HEK293 (cell line): ENCODE measurements around the gene PRTN3.

Source experiments
- CTCF ChIP-seq: fragments of 450-650 bp; formaldehyde crosslinking; IDR thresholded peaks from 2 replicates; pipeline ENCODE4 v1.5.1; 2016; ENCODE audit warnings: missing biosample characterization, missing genetic modification characterization
- SP2 ChIP-seq: fragments of 450-650 bp; formaldehyde crosslinking; IDR thresholded peaks from 2 replicates; pipeline ENCODE4 v1.5.1; 2016; ENCODE audit warnings: missing biosample characterization, missing genetic modification characterization
- ZBTB7A ChIP-seq: fragments of 450-650 bp; formaldehyde crosslinking; IDR thresholded peaks from 2 replicates; pipeline ENCODE4 v1.5.1; 2016; ENCODE audit warnings: low read depth, missing biosample characterization, missing genetic modification characterization
- ZNF24 ChIP-seq: fragments of 450-650 bp; formaldehyde crosslinking; IDR thresholded peaks from 2 replicates; pipeline ENCODE4 v1.5.1; 2016; ENCODE audit warnings: missing biosample characterization, missing genetic modification characterization
- ZNF350 ChIP-seq: fragments of 450-650 bp; formaldehyde crosslinking; IDR thresholded peaks from 2 replicates; pipeline ENCODE4 v1.5.0; 2017; ENCODE audit warnings: missing biosample characterization, mild to moderate bottlenecking, missing genetic modification characterization
- ZNF37A ChIP-seq: fragments of 450-650 bp; IDR thresholded peaks from 2 replicates; pipeline ENCODE4 v1.5.1; 2018; ENCODE audit warnings: missing biosample characterization, missing genetic modification characterization
- ZNF501 ChIP-seq: fragments of 450-650 bp; formaldehyde crosslinking; IDR thresholded peaks from 2 replicates; pipeline ENCODE4 v1.5.1; 2016; ENCODE audit warnings: missing biosample characterization, missing genetic modification characterization
- ZNF513 ChIP-seq: fragments of 450-650 bp; IDR thresholded peaks from 2 replicates; pipeline ENCODE4 v1.5.1; 2018; ENCODE audit warnings: missing biosample characterization, missing genetic modification characterization
- ZNF580 ChIP-seq: fragments of 450-650 bp; formaldehyde crosslinking; IDR thresholded peaks from 2 replicates; pipeline ENCODE4 v1.5.1; 2016; ENCODE audit warnings: missing biosample characterization, missing genetic modification characterization

GRCh38 chr19:800360-801029 lies 40.3 kb upstream of the PRTN3 start:
- TF ChIP-seq CTCF (tag by site-specific recombination), result no peak
- TF ChIP-seq ZNF513 (tag by site-specific recombination), result no peak
- TF ChIP-seq ZNF24, result no peak
- no peak for TF ChIP-seq ZNF37A (tag by site-specific recombination)
- no peak for TF ChIP-seq ZNF580
- no peak for TF ChIP-seq SP2 (tag by site-specific recombination)
- no peak for TF ChIP-seq ZBTB7A (tag by site-specific recombination)
- TF ChIP-seq ZNF350 (tag by site-specific recombination), result no peak
- no peak for TF ChIP-seq ZNF501
